Activated T-cell treated with anti-CD3 and anti-CD28 coated beads, Interleukin-2, amount 50 U/mL, for 72 hours (primary cell): ENCODE results near the gene PRKCSH. TPM values are rescaled to one million over a fixed set of nuclear protein-coding genes. Genes with fewer than 3 reads are reported as not detected.
A peak's percentile ranks its signal among the peaks of the same experiment; 100 is the strongest.

Experiments used
- ATAC-seq, 2 donors: fragments of 150-1000 bp; cut with Tn5 transposase; replicated peaks in 1 of 2; 2 replicates each; pipeline ENCODE4 v1.10.0; 2021; ENCODE audit warnings: moderate library complexity in 2 of 2, mild to moderate bottlenecking in 1 of 2
- DNase-seq, 2 donors: peaks; one replicate each; pipeline ENCODE4 v3.0.0; 2021 to 2022; ENCODE audit warnings: mixed read lengths in 1 of 2
- H3K27ac Mint-ChIP-seq: one replicate; pipeline ENCODE4 v1.8.0; 2022; ENCODE audit warnings: mild to moderate bottlenecking, moderate library complexity, mixed read lengths
- H3K27me3 Mint-ChIP-seq: one replicate; pipeline ENCODE4 v1.8.0; 2022; ENCODE audit warnings: low read depth, mixed read lengths
- H3K36me3 Mint-ChIP-seq, 2 donors: one replicate each; pipeline ENCODE4 v1.8.0; 2022; ENCODE audit warnings: mixed read lengths in 2 of 2, mild to moderate bottlenecking in 1 of 2; ENCODE audit not compliant: insufficient read depth in 2 of 2
- H3K4me1 Mint-ChIP-seq: one replicate; pipeline ENCODE4 v1.8.0; 2022; ENCODE audit warnings: low read depth, mixed read lengths
- H3K4me3 Mint-ChIP-seq, 2 donors: one replicate each; pipeline ENCODE4 v1.8.0; 2022; ENCODE audit warnings: mild to moderate bottlenecking in 2 of 2, mixed read lengths in 2 of 2, moderate library complexity in 2 of 2
- H3K9me3 Mint-ChIP-seq, 2 donors: one replicate each; pipeline ENCODE4 v1.8.0; 2022; ENCODE audit warnings: mixed read lengths in 2 of 2
- total RNA-seq, 2 donors: library from RNA; stranded (reverse); gene quantifications; one replicate each; pipeline ENCODE4 v1.2.3, GENCODE V29; 2022

Gene PRKCSH
- total RNA-seq, 2 donors from 2014 or later: 253 to 266 TPM

- Mint-ChIP-seq H3K4me3 (peak overlapping the region in 1 of 2 donors; percentile 32), H3K27ac (no peak overlapping the region), H3K9me3 (no peaks in the 10 kb centered on the region), H3K36me3 (peaks cover 1% of the 10 kb centered on the region in 2 donors), H3K27me3 (peaks cover 24% of the 10 kb centered on the region), H3K4me1 (peaks cover 25% of the 10 kb centered on the region)
- DNase-seq (no peak), ATAC-seq (no peak)
Observed at GRCh38 chr19:11479898-11480714, 44.7 kb downstream of the PRKCSH start.

- Mint-ChIP-seq H3K27ac (no peak within 1 kb of the TSS), H3K36me3 (peaks cover 1% of the 10 kb centered on the region in 2 donors), H3K4me1 (peaks cover 25% of the 10 kb centered on the region), H3K27me3 (peaks cover 24% of the 10 kb centered on the region), H3K4me3 (peak within 1 kb of the TSS; percentile 84 to 91), H3K9me3 (no peaks in the 10 kb centered on the region)
- DNase-seq (peak in 1 of 2 donors; percentile 34), ATAC-seq (no peak)
Observed at GRCh38 chr19:11480715-11481533, 45.5 kb downstream of the PRKCSH start, which contains the start of gene ELAVL3. Gene ELAVL3 (minus strand): TSS chr19:11481046. CDS start chr19:11480608, 438 bp downstream.

- peaks cover 1% of the 10 kb centered on the region in 2 donors for H3K36me3 Mint-ChIP-seq
- H3K4me1 Mint-ChIP-seq: peaks cover 25% of the 10 kb centered on the region
- no peak overlapping the region for H3K27ac Mint-ChIP-seq
- DNase-seq (peak; percentile 85 to 91), ATAC-seq (peak; percentile 87 to 88)
- no peaks in the 10 kb centered on the region for H3K9me3 Mint-ChIP-seq
- H3K27me3 Mint-ChIP-seq: peaks cover 24% of the 10 kb centered on the region
- peak overlapping the region; percentile 84 to 91 for H3K4me3 Mint-ChIP-seq
Observed at GRCh38 chr19:11481534-11482383, 46.3 kb downstream of the PRKCSH start.

GRCh38 chr19:11482384-11483050, 47.1 kb downstream of the PRKCSH start:
- DNase-seq (peak; percentile 92 to 93), ATAC-seq (peak; percentile 77 to 79)
- Mint-ChIP-seq H3K27ac (no peak overlapping the region), H3K4me3 (peak overlapping the region; percentile 84 to 91), H3K9me3 (no peaks in the 10 kb centered on the region), H3K36me3 (peaks cover 1% of the 10 kb centered on the region in 2 donors), H3K27me3 (peaks cover 24% of the 10 kb centered on the region), H3K4me1 (peaks cover 25% of the 10 kb centered on the region)

- H3K27me3 Mint-ChIP-seq: peaks cover 20% of the 10 kb centered on the region
- H3K36me3 Mint-ChIP-seq: peaks cover 1% of the 10 kb centered on the region in 2 donors
- H3K27ac Mint-ChIP-seq: no peak overlapping the region
- ATAC-seq (no peak), DNase-seq (no peak)
- peaks cover 25% of the 10 kb centered on the region for H3K4me1 Mint-ChIP-seq
- peak overlapping the region in 1 of 2 donors; percentile 84 for H3K4me3 Mint-ChIP-seq
- no peaks in the 10 kb centered on the region for H3K9me3 Mint-ChIP-seq
Observed at GRCh38 chr19:11483366-11484111, 48.1 kb downstream of the PRKCSH start.

- H3K4me1 Mint-ChIP-seq: peaks cover 22% of the 10 kb centered on the region
- peaks cover 0 to 1% of the 10 kb centered on the region in 2 donors for H3K36me3 Mint-ChIP-seq
- H3K27ac Mint-ChIP-seq: no peak overlapping the region
- H3K27me3 Mint-ChIP-seq: peaks cover 12% of the 10 kb centered on the region
- no peak for DNase-seq
- ATAC-seq: no peak
- no peak overlapping the region for H3K4me3 Mint-ChIP-seq
- H3K9me3 Mint-ChIP-seq: no peaks in the 10 kb centered on the region
Observed at GRCh38 chr19:11485245-11485837, 49.9 kb downstream of the PRKCSH start.

- Mint-ChIP-seq H3K27me3 (peaks cover 2% of the 10 kb centered on the region), H3K9me3 (no peaks in the 10 kb centered on the region), H3K27ac (no peak overlapping the region), H3K4me1 (peaks cover 13% of the 10 kb centered on the region), H3K4me3 (no peak overlapping the region), H3K36me3 (no peaks in the 10 kb centered on the region)
- DNase-seq (no peak), ATAC-seq (no peak)
Observed at GRCh38 chr19:11486661-11487503, 51.4 kb downstream of the PRKCSH start.

- H3K36me3 Mint-ChIP-seq: no peaks in the 10 kb centered on the region
- no peaks in the 10 kb centered on the region for H3K9me3 Mint-ChIP-seq
- no peak overlapping the region for H3K4me3 Mint-ChIP-seq
- no peaks in the 10 kb centered on the region for H3K4me1 Mint-ChIP-seq
- no peak overlapping the region for H3K27ac Mint-ChIP-seq
- ATAC-seq (no peak), DNase-seq (no peak)
- no peaks in the 10 kb centered on the region for H3K27me3 Mint-ChIP-seq
Observed at GRCh38 chr19:11489378-11489777, 53.9 kb downstream of the PRKCSH start.

- Mint-ChIP-seq H3K4me1 (no peaks in the 10 kb centered on the region), H3K36me3 (no peaks in the 10 kb centered on the region), H3K4me3 (no peak overlapping the region), H3K27ac (no peak overlapping the region), H3K27me3 (no peaks in the 10 kb centered on the region), H3K9me3 (no peaks in the 10 kb centered on the region)
- ATAC-seq (no peak), DNase-seq (no peak)
Observed at GRCh38 chr19:11494634-11495285, 59.3 kb downstream of the PRKCSH start.

GRCh38 chr19:11495481-11495880, 60.0 kb downstream of the PRKCSH start:
- H3K4me3 Mint-ChIP-seq: no peak overlapping the region
- H3K9me3 Mint-ChIP-seq: no peaks in the 10 kb centered on the region
- ATAC-seq: no peak
- H3K27me3 Mint-ChIP-seq: no peaks in the 10 kb centered on the region
- DNase-seq: no peak
- H3K27ac Mint-ChIP-seq: no peak overlapping the region
- H3K36me3 Mint-ChIP-seq: no peaks in the 10 kb centered on the region
- no peaks in the 10 kb centered on the region for H3K4me1 Mint-ChIP-seq
